ENCODE results near the gene HEG1.

The HEG1 gene

GRCh38 chr3:125028657-125029056 lies 27.1 kb downstream of the HEG1 start:
- POLR2A ChIA-PET: no interaction called here
- CTCF ChIA-PET: interaction anchor here (1.1 to 1.9 kb wide), 2 partner anchors 9 to 15 kb away, joined by 4 to 6 read pairs; no protein-coding TSS in a partner anchor
- DNase-seq (ENCODE audit: low read depth, low spot score): no peak
- no peak overlapping the region for H3K4me3 ChIP-seq (ENCODE audit: low read depth, low read length)
- TF ChIP-seq CTCF (IDR thresholded peaks at IDR 0.05; ENCODE audit: insufficient read depth, low read length, missing control alignments): no peak

GRCh38 chr3:125025642-125026041 lies 30.2 kb downstream of the HEG1 start:
- DNase-seq (ENCODE audit: low read depth, low spot score): no peak
- H3K4me3 ChIP-seq (ENCODE audit: low read depth, low read length): no peak overlapping the region
- no peak for TF ChIP-seq CTCF (IDR thresholded peaks at IDR 0.05; ENCODE audit: insufficient read depth, low read length, missing control alignments)
- ChIA-PET POLR2A (no interaction called here), CTCF (interaction anchor here (1.5 kb wide), 1 partner anchor 18 kb away, joined by 3 read pairs; no protein-coding TSS in a partner anchor)

- H3K4me3 ChIP-seq (ENCODE audit: low read depth, low read length): no peak overlapping the region
- no peak for DNase-seq (ENCODE audit: low read depth, low spot score)
- TF ChIP-seq CTCF (IDR thresholded peaks at IDR 0.05; ENCODE audit: insufficient read depth, low read length, missing control alignments): no peak
- POLR2A ChIA-PET: interaction anchor here (0.8 kb wide), 1 partner anchor 13 kb away, joined by 3 read pairs; no protein-coding TSS in a partner anchor
- CTCF ChIA-PET: interaction anchor here (1.0 to 1.8 kb wide), 4 partner anchors 8 to 561 kb away, joined by 3 to 8 read pairs (median 6); no protein-coding TSS in a partner anchor
Measured at GRCh38 chr3:125024817-125025216, 31.0 kb downstream of the HEG1 start.

- POLR2A ChIA-PET: interaction anchor here (0.8 kb wide), 1 partner anchor 13 kb away, joined by 3 read pairs; no protein-coding TSS in a partner anchor
- no peak for DNase-seq (ENCODE audit: low read depth, low spot score)
- CTCF ChIA-PET: interaction anchor here (1.0 to 1.8 kb wide), 4 partner anchors 8 to 562 kb away, joined by 3 to 8 read pairs (median 6); no protein-coding TSS in a partner anchor
- TF ChIP-seq CTCF (IDR thresholded peaks at IDR 0.05; ENCODE audit: insufficient read depth, low read length, missing control alignments): no peak
- no peak overlapping the region for H3K4me3 ChIP-seq (ENCODE audit: low read depth, low read length)
Measured at GRCh38 chr3:125023833-125024555, 31.8 kb downstream of the HEG1 start.

- ChIA-PET POLR2A (no interaction called here), CTCF (interaction anchor here (1.0 kb wide), 1 partner anchor 21 kb away, joined by 3 read pairs; no protein-coding TSS in a partner anchor)
- no peak for TF ChIP-seq CTCF (IDR thresholded peaks at IDR 0.05; ENCODE audit: insufficient read depth, low read length, missing control alignments)
- DNase-seq (ENCODE audit: low read depth, low spot score): no peak
- H3K4me3 ChIP-seq (ENCODE audit: low read depth, low read length): no peak overlapping the region
Measured at GRCh38 chr3:125022206-125022605, 33.6 kb downstream of the HEG1 start.

- H3K4me3 ChIP-seq (ENCODE audit: low read depth, low read length): no peak overlapping the region
- CTCF ChIA-PET: no interaction called here
- TF ChIP-seq CTCF (IDR thresholded peaks at IDR 0.05; ENCODE audit: insufficient read depth, low read length, missing control alignments): no peak
- POLR2A ChIA-PET: interaction anchor here (0.6 kb wide), 1 partner anchor 31 kb away, joined by 3 read pairs; no protein-coding TSS in a partner anchor
- DNase-seq (ENCODE audit: low read depth, low spot score): no peak
Measured at GRCh38 chr3:125019271-125019670, 36.5 kb downstream of the HEG1 start.

All from AG04449 (cell line).